ENCODE results near the gene USP36. TPM values are rescaled to one million over a fixed set of nuclear protein-coding genes. Genes with fewer than 3 reads are reported as not detected.

Gene USP36
- total RNA-seq, 2 donors from 2014 or later = 57.1 to 62.5 TPM

DNA sequence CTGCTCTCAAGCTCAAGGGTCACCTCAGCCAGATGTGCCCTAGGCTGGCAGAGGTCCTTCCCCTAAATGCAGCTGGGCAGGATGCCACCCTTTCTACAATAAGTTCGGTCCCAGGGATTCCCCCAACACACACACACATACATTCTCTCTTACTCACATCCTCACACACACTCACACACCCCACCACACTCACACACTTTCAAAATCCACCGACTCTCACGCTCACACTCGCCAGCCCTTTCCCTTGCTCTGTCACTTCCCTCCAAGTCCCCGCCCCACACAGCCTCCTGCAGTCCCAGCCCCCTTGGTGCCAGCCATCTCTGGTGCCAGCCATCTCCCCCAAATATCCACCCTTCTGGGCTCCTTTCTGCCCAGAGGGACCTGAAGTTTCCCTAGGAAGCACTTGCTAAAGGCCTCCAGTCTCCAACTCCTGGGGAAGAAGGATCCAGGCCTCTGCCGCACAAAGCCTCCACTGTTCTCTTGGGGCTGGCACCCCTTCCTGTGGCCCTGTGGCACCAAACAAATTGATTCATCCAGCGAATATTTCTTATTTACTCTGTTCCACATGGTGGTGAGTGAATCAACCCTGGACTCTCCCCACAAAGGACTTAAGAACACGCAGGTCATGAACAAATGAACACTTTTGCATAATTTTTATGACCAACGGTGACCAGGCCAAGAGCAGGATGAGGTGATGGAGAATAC is 3.8 kb upstream of the USP36 start:
- Histone ChIP-seq H3K9me3 (ENCODE audit: control insufficient read depth, low read length) (no peaks in the 10 kb centered on the region), H3K9ac (ENCODE audit: extremely low read depth, low read length, poor library complexity, severe bottlenecking) (no peak overlapping the region), H3K4me1 (ENCODE audit: control insufficient read depth, insufficient read depth, low read length) (no peaks in the 10 kb centered on the region), H3K27me3 (ENCODE audit: control insufficient read depth, insufficient read depth, low read length, poor library complexity, severe bottlenecking) (no peaks in the 10 kb centered on the region), H3K36me3 (ENCODE audit: control insufficient read depth, insufficient read depth, low read length) (no peaks in the 10 kb centered on the region), H3K27ac (ENCODE audit: low read depth, low read length) (no peak overlapping the region), H3K4me3 (ENCODE audit: low read length) (no peak overlapping the region)
- WGBS, 2 experiments (ENCODE audit: insufficient coverage in 1 of 2, insufficient read length in 1 of 2) = 90 to 94% methylated on average over 3 to 9 of the region's 9 CpGs
- no peaks in the 10 kb centered on the region for H3K27me3 Mint-ChIP-seq (ENCODE audit: insufficient read depth)
- no peak overlapping the region for H3K27ac Mint-ChIP-seq
- H3K36me3 Mint-ChIP-seq (ENCODE audit: low read depth) = no peaks in the 10 kb centered on the region
- TF ChIP-seq, protein P1, sequence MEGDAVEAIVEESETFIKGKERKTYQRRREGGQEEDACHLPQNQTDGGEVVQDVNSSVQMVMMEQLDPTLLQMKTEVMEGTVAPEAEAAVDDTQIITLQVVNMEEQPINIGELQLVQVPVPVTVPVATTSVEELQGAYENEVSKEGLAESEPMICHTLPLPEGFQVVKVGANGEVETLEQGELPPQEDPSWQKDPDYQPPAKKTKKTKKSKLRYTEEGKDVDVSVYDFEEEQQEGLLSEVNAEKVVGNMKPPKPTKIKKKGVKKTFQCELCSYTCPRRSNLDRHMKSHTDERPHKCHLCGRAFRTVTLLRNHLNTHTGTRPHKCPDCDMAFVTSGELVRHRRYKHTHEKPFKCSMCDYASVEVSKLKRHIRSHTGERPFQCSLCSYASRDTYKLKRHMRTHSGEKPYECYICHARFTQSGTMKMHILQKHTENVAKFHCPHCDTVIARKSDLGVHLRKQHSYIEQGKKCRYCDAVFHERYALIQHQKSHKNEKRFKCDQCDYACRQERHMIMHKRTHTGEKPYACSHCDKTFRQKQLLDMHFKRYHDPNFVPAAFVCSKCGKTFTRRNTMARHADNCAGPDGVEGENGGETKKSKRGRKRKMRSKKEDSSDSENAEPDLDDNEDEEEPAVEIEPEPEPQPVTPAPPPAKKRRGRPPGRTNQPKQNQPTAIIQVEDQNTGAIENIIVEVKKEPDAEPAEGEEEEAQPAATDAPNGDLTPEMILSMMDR (conservative IDR thresholded peaks at IDR 0.05) = no peak
- H3K4me3 Mint-ChIP-seq = no peak overlapping the region
- H3K4me1 Mint-ChIP-seq = peaks cover 9% of the 10 kb centered on the region
- DNase-seq = no peak
- no peaks in the 10 kb centered on the region for H3K9me3 Mint-ChIP-seq

- H3K27ac ChIP-seq (ENCODE audit: low read depth, low read length) = no peak overlapping the region
- Mint-ChIP-seq H3K27me3 (ENCODE audit: insufficient read depth) (no peaks in the 10 kb centered on the region), H3K9me3 (no peaks in the 10 kb centered on the region), H3K4me1 (peaks cover 20% of the 10 kb centered on the region), H3K36me3 (ENCODE audit: low read depth) (peaks cover 2% of the 10 kb centered on the region), H3K4me3 (no peak overlapping the region), H3K27ac (peak overlapping the region; percentile 86)
- WGBS, 2 experiments (ENCODE audit: insufficient coverage in 1 of 2, insufficient read length in 1 of 2) = 67 to 72% methylated on average over 10 of the region's 10 CpGs
- H3K27me3 ChIP-seq (ENCODE audit: control insufficient read depth, insufficient read depth, low read length, poor library complexity, severe bottlenecking) = no peaks in the 10 kb centered on the region
- TF ChIP-seq, protein P1 (conservative IDR thresholded peaks at IDR 0.05) = peak; percentile 79
- no peak overlapping the region for H3K4me3 ChIP-seq (ENCODE audit: low read length)
- DNase-seq = peak; percentile 90
- H3K4me1 ChIP-seq (ENCODE audit: control insufficient read depth, insufficient read depth, low read length) = no peaks in the 10 kb centered on the region
- no peaks in the 10 kb centered on the region for H3K36me3 ChIP-seq (ENCODE audit: control insufficient read depth, insufficient read depth, low read length)
- no peak overlapping the region for H3K9ac ChIP-seq (ENCODE audit: extremely low read depth, low read length, poor library complexity, severe bottlenecking)
- H3K9me3 ChIP-seq (ENCODE audit: control insufficient read depth, low read length) = no peaks in the 10 kb centered on the region
Measured at GRCh38 chr17:78842881-78843565, 2.4 kb upstream of the USP36 start.

GRCh38 chr17:78840530-78840779 is 159 bp downstream of the USP36 start:
- no peaks in the 10 kb centered on the region for H3K9me3 ChIP-seq (ENCODE audit: control insufficient read depth, low read length)
- H3K4me3 ChIP-seq (ENCODE audit: low read length) = peak overlapping the region; percentile 83
- no peaks in the 10 kb centered on the region for H3K27me3 ChIP-seq (ENCODE audit: control insufficient read depth, insufficient read depth, low read length, poor library complexity, severe bottlenecking)
- peaks cover 25% of the 10 kb centered on the region for H3K36me3 Mint-ChIP-seq (ENCODE audit: low read depth)
- peak overlapping the region; percentile 68 for H3K4me3 Mint-ChIP-seq
- no peak for DNase-seq
- H3K4me1 Mint-ChIP-seq = peaks cover 20% of the 10 kb centered on the region
- H3K27ac ChIP-seq (ENCODE audit: low read depth, low read length) = peak overlapping the region; percentile 88
- H3K9ac ChIP-seq (ENCODE audit: extremely low read depth, low read length, poor library complexity, severe bottlenecking) = peak overlapping the region; percentile 83
- H3K36me3 ChIP-seq (ENCODE audit: control insufficient read depth, insufficient read depth, low read length) = peaks cover 25% of the 10 kb centered on the region
- H3K4me1 ChIP-seq (ENCODE audit: control insufficient read depth, insufficient read depth, low read length) = no peaks in the 10 kb centered on the region
- no peaks in the 10 kb centered on the region for H3K27me3 Mint-ChIP-seq (ENCODE audit: insufficient read depth)
- peak overlapping the region; percentile 93 for H3K27ac Mint-ChIP-seq
- whole genome bisulfite sequencing, 2 experiments (ENCODE audit: insufficient coverage in 1 of 2, insufficient read length in 1 of 2) = 0% methylated on average over 20 to 35 of the region's 35 CpGs
- no peaks in the 10 kb centered on the region for H3K9me3 Mint-ChIP-seq
- TF ChIP-seq, protein P1 (conservative IDR thresholded peaks at IDR 0.05) = no peak
